T-helper 22 cell (primary cell): ENCODE data around the gene PRDM13.
"Not testable (repeated sequence)": the region's sequence is repeated elsewhere in the genome, so short reads cannot be mapped to it uniquely, and the experiment has no call there.

Experiments
- DNase-seq: peaks from one replicate; pipeline ENCODE4 v3.0.0-alpha.2; 2020; ENCODE audit warnings: low read depth

PRDM13 gene

GRCh38 chr6:99603421-99604165, 3.0 kb upstream of the PRDM13 start:
- DNase-seq = no peak

DNA sequence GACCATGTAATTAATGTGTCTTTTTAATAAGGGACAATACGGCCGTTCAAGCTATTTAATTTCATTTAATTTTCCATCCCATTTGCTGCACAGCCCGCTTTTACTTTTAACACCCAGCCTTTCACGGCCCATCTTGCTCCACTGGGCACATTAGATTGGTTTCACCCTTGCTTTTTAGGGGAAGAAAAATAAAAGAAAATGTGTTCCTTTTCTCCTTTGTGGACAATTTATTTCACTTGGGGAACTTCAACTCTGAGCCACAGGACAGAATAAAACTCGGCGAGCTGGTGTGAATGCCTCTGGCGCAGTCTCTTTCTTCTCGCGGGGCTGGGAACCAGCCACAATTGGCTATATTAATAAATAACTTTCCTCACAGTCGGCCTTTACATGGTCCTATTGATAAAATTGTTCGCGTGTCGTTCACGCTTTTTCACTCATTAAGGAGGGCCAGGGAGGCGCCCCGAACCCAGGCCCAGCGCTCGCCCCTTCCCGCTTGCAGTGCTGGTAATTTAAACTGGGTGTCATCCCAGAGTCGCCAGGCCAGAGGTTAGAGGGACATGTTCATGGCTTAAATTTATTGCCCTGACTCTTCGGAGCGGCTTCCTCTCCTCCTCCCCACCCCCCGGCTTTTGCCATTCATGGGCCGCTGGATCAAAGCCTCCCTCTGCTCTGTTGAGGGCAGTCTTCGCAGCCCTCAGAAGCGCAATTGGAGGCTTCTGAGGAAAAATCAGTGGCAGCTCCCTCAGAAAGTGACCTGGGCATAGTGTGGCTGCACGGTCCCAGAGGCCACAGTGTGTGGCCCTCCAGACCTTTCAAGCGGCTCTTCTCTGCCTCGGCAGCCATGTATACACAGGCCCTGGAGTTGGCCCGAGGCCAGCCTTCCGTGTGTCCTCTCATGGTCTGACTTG, 2.2 kb upstream of the PRDM13 start:
- no peak for DNase-seq

DNA sequence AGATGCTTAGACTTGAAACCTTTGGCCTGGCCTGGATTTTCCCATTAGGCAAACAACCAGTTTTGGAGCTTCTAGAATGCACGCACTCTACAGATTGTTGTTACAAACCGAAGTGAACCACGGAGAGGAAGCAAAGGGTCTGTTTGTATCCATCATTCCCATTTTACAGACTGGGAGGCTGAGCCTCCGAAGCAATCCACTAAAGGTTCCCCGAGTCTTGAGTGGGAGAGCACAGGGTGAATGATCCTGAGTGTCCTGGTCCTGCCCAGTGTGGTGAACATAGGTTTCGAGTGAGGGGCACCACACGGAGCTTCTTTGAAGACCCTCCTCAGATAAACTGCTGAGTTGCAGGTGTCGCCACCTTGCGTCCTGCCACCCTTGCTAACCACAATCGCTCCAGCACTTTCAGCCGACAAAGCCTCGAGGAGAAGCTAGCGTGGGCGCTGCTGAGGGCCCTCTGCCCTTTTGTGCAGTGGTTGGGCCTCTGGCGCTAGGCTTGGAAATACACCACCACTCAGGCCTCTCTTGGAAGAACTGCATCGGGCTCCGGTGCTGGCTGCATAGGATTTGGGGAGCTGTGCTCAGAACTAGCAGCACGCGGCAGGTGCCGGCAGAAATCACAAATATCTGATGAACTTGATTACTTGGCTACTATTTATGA, 1.4 kb upstream of the PRDM13 start:
- DNase-seq = no peak

DNA sequence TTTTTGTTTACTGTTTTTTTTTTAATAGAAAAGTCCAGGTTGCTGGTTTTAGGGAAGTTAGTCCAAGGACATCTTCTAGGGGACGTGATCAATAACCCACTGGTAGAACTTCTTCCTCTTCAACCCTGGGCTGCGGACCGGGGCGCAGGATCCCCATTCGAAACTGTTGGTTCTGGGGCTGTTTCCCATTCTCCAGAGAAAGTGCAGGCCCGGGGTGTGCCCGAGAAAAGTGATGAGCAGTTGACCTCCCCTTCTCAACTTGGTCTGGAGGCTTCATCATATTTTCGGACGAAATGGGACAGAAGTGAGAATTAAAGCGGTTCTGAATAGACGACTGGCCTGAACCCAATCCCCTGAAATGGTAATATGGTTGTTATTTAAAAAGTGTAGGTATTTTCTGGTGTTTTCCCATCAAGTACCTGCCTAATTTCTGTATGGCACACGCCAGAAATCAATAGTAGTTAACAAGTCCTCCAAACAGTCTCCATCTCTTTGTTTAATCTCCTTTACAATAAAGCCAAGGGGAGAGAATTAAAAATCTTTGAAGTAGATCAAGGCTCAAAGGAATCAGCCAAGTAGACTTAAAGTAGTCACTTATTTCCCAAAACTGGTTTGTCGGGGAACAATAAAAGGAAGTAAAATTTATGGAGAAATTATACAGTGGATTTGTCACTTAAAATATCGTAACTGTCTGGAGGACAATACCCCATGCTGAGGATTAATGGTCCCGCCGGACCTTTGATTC, 550 bp upstream of the PRDM13 start:
- no peak for DNase-seq

- no peak for DNase-seq
These were observed 893 bp downstream of the PRDM13 start for GRCh38 chr6:99607416-99608036.

- no peak for DNase-seq
These were observed 1.6 kb downstream of the PRDM13 start for GRCh38 chr6:99608059-99608885.

DNA sequence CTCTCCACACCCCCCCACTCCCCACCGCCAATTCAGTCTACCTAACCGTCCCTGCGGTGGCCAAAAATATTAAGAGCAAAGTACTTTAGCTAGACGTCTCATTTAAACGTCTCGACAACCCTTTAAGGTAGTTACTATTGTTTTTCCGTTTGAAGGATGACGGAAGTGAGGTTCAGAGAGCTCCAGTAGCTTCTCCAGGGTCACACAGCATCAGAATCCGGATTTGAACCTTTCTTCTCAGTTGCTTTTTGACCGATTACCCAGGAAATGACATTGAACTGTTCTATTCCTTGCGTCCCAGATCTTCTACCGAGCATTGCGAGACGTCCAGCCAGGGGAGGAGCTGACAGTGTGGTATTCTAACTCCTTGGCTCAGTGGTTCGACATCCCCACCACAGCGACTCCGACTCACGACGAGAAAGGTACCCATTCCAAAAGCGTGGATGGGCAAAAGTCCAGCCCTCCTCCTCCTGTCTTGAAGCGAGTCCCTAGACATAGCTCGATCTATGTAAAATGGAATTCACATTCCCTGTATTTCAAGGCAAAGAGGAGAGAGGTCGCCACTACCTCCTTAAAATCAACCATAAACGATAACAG, 2.4 kb downstream of the PRDM13 start:
- DNase-seq = no peak

- no peak for DNase-seq
These were observed 3.4 kb downstream of the PRDM13 start for GRCh38 chr6:99609905-99610489.

- no peak for DNase-seq
These were observed 4.5 kb downstream of the PRDM13 start for GRCh38 chr6:99611148-99611547.

GRCh38 chr6:99612551-99613408, 6.1 kb downstream of the PRDM13 start:
- DNase-seq = no peak

GRCh38 chr6:99613409-99613704, 6.7 kb downstream of the PRDM13 start:
- no peak for DNase-seq

- DNase-seq = no peak
These were observed 7.2 kb downstream of the PRDM13 start for GRCh38 chr6:99613705-99614429.

DNA sequence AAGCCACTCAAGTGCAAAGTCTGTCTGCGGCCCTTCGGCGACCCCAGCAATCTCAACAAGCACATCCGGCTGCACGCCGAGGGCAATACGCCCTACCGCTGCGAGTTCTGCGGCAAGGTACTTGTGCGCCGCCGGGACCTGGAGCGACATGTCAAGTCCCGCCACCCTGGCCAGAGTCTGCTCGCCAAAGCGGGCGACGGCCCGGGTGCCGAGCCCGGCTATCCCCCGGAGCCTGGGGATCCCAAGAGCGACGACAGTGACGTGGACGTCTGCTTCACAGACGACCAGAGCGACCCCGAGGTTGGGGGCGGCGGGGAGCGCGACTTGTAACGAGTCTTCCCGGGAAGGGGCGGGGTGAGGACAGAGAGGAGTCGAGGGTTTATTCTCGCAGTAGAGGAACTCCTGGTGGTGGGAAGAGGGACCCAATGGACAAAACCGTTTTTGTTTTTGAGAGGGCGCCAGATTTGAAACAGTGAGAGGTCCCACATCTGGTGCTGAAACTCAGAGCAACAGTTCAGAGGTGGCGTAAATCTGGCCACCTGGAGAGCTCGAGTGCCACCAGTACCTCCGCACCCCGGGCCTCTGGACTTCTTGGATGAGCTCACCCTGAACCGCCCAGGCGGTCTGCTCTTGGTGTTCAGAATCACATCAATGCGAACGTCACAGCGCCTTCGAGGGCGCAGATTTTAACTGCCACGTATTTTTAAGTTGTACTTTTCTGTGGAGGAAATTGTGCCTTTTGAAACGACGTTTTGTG, 8.0 kb downstream of the PRDM13 start:
- DNase-seq = no peak

DNA sequence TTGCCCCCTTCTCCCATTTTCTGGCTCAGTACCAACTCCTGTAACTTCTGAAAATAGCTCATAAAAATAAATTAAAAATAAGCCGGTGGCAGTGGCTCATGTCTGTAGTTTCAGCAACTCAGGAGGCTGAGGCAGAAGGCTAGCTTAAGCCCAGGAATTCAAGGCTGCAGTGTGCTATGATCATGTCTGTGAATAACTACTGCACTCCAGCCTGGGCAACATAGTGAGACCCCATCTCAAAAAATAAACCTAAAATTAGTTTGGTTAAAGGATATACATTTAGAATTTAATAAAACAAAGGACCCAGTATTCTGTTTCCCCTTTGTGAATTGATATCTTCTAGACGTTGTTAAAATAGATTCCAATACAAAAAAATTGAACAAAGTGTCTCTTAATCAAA, 10.5 kb downstream of the PRDM13 start:
- DNase-seq = no peak

DNA sequence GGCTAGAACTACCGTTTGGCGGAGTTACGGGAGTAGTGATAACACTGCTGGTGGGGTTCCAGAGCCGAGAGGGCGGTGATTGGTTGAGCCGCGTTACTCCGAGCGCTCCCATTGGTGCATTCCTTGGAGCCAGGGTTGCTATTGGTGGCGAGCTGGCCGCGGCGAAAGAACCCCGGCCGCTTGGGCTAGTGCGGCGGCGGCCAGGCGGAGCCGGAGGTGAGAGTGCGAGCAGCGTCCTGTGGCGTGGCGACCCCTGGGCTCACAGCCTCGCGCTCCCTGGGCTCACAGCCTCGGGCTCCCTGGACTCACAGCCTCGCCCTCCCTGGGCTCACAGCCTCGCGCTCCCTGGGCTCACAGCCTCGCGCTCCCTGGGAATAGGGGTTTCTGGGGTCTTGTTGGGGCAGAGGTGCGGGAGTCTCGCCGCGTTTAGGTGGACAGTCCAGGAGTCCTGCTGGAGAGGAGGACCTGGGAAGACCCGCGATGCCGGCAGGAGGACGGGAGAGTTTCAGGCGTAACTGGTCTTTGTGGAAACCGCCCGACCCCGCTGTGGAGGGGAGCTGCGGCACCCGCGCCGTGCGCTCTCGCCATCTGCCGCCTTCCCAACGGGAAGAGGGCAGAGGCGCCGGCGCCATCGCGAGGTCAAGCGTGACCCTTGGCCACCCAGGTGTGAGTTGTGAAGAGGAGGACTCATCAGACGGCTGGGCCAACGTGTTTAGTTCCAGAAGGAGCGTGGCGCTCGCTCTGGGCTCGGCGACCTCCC, 12.2 kb downstream of the PRDM13 start:
- DNase-seq = no peak

GRCh38 chr6:99619409-99619762, 12.8 kb downstream of the PRDM13 start:
- DNase-seq = no peak

GRCh38 chr6:99622044-99622443, 15.4 kb downstream of the PRDM13 start:
- not testable (repeated sequence) for DNase-seq
